Ishikawa (cell line): ENCODE measurements around the gene DNAJA3.
A peak's percentile ranks its signal among the peaks of the same experiment; 100 is the strongest.

Experiments
- CEBPB ChIP-seq: IDR thresholded peaks from 2 replicates; pipeline ENCODE4 v1.6.1; 2012
- CREB1 ChIP-seq: IDR thresholded peaks from 2 replicates; pipeline ENCODE4 v1.6.1; 2012; ENCODE audit warnings: low read depth
- EGR1 ChIP-seq: IDR thresholded peaks from 2 replicates; pipeline ENCODE4 v1.6.1; 2012
- EP300 ChIP-seq: IDR thresholded peaks from 2 replicates; pipeline ENCODE4 v1.6.1; 2012; ENCODE audit warnings: borderline replicate concordance
- FOXM1 ChIP-seq: IDR thresholded peaks from 2 replicates; pipeline ENCODE4 v1.6.1; 2012; ENCODE audit warnings: low read depth, borderline replicate concordance
- NFIC ChIP-seq: IDR thresholded peaks from 2 replicates; pipeline ENCODE4 v1.6.1; 2012
- RAD21 ChIP-seq: IDR thresholded peaks from 2 replicates; pipeline ENCODE4 v1.6.1; 2012; ENCODE audit warnings: low read depth
- TAF1 ChIP-seq: IDR thresholded peaks from 2 replicates; pipeline ENCODE4 v1.6.1; 2012; ENCODE audit warnings: low read depth, mild to moderate bottlenecking
- TCF12 ChIP-seq: IDR thresholded peaks from 2 replicates; pipeline ENCODE4 v1.6.1; 2012; ENCODE audit warnings: low read depth
- TEAD4 ChIP-seq: IDR thresholded peaks from 2 replicates; pipeline ENCODE4 v1.6.1; 2012
- YY1 ChIP-seq: IDR thresholded peaks from 2 replicates; pipeline ENCODE4 v1.6.1; 2012; ENCODE audit warnings: low read depth
- ZBTB7A ChIP-seq: IDR thresholded peaks from 2 replicates; pipeline ENCODE4 v1.6.1; 2012; ENCODE audit warnings: low read depth
- TF ChIP-seq, protein P1 (sequence below): IDR thresholded peaks from 2 replicates; pipeline ENCODE4 v1.6.1; 2012; ENCODE audit warnings: low read depth, mild to moderate bottlenecking
- TF ChIP-seq, protein P2 (sequence below): IDR thresholded peaks from 2 replicates; pipeline ENCODE4 v1.6.1; 2012
- TF ChIP-seq, protein P3 (sequence below): IDR thresholded peaks from 2 replicates; pipeline ENCODE4 v1.6.1; 2012

DNAJA3 gene

DNA sequence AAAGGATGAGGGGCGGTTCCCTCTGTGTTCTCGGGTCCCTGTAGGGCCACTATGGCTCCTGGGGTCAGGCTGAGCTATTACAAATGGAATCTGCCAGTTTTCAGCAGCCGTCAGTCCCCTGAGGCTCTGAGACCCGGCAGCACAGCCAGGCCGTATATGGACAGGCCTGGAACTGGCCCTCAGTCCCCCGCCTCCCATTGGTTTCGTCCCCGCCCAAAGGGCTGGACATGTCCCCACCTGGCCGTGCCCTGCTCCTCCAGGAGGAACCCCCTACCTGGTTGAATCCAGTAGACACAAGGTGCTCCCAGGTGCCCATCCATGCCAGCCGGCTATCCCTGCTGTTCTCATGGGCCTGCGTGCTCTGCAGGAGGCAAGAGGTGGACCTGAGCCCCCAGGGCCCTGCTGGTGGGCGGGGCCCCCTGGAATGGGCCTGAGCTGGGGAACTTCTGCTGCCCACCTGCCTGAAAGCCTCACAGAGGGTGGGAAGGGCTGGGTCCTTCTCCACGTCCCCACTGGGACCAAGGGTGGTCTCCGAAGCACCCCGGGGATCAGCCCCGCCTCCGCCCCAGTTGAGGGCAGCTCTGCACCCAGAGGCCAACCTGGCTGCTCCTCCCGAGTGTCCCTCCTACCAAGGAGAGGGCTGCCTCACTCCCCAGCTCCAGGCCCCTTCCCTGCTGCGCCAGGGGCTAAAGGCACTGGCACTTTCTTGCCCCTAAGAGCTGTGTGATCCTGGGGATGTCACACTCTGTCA, 37.2 kb upstream of the DNAJA3 start:
- TF ChIP-seq TEAD4, result no peak; the same call in 1 of the 2 replicates
- TF ChIP-seq RAD21, result no peak
- TF ChIP-seq FOXM1, result no peak
- no peak for TF ChIP-seq CEBPB
- no peak for TF ChIP-seq CREB1
- TF ChIP-seq, protein P1, sequence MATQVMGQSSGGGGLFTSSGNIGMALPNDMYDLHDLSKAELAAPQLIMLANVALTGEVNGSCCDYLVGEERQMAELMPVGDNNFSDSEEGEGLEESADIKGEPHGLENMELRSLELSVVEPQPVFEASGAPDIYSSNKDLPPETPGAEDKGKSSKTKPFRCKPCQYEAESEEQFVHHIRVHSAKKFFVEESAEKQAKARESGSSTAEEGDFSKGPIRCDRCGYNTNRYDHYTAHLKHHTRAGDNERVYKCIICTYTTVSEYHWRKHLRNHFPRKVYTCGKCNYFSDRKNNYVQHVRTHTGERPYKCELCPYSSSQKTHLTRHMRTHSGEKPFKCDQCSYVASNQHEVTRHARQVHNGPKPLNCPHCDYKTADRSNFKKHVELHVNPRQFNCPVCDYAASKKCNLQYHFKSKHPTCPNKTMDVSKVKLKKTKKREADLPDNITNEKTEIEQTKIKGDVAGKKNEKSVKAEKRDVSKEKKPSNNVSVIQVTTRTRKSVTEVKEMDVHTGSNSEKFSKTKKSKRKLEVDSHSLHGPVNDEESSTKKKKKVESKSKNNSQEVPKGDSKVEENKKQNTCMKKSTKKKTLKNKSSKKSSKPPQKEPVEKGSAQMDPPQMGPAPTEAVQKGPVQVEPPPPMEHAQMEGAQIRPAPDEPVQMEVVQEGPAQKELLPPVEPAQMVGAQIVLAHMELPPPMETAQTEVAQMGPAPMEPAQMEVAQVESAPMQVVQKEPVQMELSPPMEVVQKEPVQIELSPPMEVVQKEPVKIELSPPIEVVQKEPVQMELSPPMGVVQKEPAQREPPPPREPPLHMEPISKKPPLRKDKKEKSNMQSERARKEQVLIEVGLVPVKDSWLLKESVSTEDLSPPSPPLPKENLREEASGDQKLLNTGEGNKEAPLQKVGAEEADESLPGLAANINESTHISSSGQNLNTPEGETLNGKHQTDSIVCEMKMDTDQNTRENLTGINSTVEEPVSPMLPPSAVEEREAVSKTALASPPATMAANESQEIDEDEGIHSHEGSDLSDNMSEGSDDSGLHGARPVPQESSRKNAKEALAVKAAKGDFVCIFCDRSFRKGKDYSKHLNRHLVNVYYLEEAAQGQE, result no peak
- TF ChIP-seq, protein P2, sequence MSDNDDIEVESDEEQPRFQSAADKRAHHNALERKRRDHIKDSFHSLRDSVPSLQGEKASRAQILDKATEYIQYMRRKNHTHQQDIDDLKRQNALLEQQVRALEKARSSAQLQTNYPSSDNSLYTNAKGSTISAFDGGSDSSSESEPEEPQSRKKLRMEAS, result peak; percentile 47; the same call in 1 of the 2 replicates
- peak; percentile 79 for TF ChIP-seq ZBTB7A
- no peak for TF ChIP-seq YY1
- no peak for TF ChIP-seq EGR1
- peak; percentile 58; the same call in 1 of the 2 replicates for TF ChIP-seq EP300
- TF ChIP-seq NFIC, result no peak
- TF ChIP-seq TCF12, result 0 out of 2 replicates have a peak, but pooled peaks have one; percentile 17
- TF ChIP-seq, protein P3, sequence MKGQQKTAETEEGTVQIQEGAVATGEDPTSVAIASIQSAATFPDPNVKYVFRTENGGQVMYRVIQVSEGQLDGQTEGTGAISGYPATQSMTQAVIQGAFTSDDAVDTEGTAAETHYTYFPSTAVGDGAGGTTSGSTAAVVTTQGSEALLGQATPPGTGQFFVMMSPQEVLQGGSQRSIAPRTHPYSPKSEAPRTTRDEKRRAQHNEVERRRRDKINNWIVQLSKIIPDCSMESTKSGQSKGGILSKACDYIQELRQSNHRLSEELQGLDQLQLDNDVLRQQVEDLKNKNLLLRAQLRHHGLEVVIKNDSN, result no peak
- TF ChIP-seq TAF1, result no peak

DNA sequence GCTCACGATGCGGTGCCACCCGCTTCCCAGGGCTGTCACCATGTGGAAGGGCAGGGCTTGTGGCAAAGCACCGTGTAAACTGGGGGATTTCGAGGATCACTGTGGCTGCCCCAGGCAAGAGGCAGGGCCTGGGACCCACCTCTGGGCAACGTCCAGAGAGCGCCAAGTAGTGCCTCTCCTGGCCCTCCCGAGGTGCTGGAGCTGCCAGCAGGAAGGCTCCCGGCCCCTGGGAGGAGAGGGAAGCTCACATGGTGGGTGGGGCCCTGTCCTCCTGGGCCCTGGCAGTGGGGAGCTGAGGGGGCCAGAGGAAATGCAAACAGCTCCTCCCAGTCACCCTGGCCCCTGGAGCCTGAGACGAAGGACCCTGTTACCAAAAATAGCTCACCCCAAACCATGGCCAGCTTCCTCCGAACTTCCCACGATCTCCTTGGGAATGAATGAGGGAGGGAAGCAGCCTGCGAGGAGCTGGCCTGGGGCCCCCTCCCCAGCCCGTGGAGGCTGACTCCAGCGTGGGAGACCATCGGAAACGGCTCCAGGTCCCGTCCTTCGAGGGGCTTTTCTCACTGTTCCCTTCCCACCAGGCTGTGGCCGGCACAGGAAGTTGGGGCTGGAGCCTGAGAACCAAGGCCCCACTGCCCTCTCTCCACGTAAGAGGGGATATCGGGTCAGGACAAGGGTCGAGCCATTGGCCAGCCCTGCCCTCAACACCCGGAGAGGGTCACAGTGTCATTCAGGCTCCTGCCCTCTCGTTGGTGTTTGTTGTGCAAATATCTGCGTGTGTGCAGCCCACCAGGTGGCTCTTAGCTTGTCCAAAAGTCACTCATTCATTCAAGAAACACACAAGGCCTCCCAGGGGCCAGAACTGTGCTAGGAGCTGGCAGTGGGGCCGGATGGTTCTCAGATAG, 36.4 kb upstream of the DNAJA3 start:
- TF ChIP-seq TCF12, result no peak
- TF ChIP-seq, protein P1, result no peak
- no peak for TF ChIP-seq YY1
- no peak for TF ChIP-seq ZBTB7A
- TF ChIP-seq NFIC, result no peak
- no peak for TF ChIP-seq RAD21
- TF ChIP-seq, protein P3, result no peak
- no peak for TF ChIP-seq TEAD4
- no peak for TF ChIP-seq CEBPB
- TF ChIP-seq EP300, result no peak
- TF ChIP-seq CREB1, result no peak
- no peak for TF ChIP-seq TAF1

DNA sequence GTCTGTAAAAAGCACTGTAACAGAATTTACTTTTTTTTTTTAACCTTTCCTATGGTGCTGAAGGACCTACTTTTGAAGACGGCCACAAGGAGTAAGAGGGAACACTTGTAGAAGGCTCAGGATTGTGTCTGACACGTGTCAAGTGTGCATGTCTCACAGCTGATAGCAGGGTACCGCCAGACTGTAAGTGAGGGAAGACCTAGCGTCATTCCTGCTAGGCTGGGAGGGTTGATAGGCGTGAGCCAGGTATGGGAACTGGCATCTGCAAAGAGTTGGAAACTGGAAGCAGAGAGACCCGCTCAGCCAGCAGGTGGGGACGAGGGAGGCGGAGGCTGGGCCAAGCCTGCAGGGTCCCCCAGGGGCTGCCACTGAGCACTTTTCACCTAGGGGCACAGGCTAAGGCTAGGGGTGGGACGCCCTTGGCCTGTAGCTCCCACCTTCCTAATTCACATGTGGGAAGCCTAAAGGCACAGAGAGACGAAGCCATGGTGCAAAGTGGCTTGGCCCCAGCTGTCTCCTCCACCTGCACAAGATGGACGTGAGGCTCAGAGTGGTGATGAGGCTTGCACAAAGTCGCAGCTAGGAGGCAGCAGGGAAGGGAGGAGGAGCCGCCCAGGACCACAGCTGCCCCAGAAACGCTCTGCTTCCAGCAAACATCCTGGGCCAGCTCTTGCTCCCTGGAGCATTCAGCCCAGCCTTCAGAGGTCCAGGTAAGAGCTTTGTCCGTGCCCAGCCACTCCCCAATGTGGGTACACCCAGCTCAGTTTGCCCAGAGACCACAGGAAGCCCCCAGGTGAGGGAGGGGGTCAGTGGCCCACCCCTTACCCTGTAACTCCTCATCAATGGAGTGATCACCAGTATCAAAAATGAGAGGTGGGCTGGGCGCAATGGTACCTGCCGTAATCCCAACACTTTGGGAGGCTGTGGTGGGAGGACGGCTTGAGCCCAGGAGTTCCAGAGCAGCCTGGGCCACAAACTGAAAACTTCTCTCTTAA, 35.1 kb upstream of the DNAJA3 start:
- TF ChIP-seq CREB1 (no peak), EGR1 (no peak), RAD21 (no peak)

DNA sequence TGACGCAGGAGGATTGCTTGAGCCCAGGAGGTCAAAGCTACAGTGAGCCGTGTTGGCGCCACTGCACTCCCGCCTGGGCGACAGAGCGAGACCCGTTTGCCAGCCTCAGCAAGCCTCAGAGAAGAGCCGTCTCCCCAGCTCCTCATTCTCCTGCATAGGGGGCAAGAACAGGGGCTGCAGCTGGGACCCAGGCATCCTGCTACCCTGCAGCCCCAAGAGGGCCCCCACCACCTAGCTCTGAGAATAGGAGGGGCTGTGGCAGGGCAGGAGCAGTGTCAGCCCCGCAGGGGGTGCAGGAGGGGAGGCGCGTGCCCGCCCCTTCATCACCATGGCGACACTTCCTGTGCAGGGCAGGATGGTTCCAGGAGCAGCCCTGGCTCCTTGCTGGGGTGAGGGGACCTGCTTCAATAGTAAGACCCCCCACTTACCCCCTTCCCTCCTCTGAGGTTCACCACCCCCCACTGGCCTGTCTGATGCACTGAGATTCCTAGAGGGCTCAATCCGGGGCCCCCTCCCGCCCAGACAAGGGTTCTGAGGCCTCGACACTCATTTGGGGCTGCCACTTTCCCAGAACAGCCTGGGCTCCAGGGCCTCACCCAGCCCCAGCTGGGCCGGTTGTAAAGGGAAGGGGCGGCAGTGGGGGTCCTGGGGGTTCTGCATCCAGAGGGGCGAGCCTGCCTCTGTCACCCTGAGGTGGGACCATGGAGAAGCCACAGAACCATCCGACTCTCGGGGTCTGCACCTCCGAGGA, 33.9 kb upstream of the DNAJA3 start:
- TF ChIP-seq TAF1, result no peak
- no peak for TF ChIP-seq NFIC
- no peak for TF ChIP-seq CEBPB
- TF ChIP-seq RAD21, result no peak
- TF ChIP-seq, protein P2, result no peak
- TF ChIP-seq, protein P3, result no peak; the same call in 1 of the 2 replicates
- TF ChIP-seq TCF12, result no peak
- TF ChIP-seq, protein P1, result no peak
- no peak for TF ChIP-seq ZBTB7A
- TF ChIP-seq EP300, result no peak
- TF ChIP-seq TEAD4, result no peak
- no peak for TF ChIP-seq EGR1
- TF ChIP-seq CREB1, result no peak
- no peak for TF ChIP-seq YY1
